Measurements from ENCODE around the gene SLC16A3. TPM values are rescaled to one million over a fixed set of nuclear protein-coding genes. Genes with fewer than 3 reads are reported as not detected.
A peak's percentile ranks its signal among the peaks of the same experiment; 100 is the strongest.

SLC16A3 gene
- total RNA-seq, 3 donors from 2014 or later (not counting 1 experiment from before 2014, with no cell fraction given), result 172 to 365 (median 296) TPM

DNA sequence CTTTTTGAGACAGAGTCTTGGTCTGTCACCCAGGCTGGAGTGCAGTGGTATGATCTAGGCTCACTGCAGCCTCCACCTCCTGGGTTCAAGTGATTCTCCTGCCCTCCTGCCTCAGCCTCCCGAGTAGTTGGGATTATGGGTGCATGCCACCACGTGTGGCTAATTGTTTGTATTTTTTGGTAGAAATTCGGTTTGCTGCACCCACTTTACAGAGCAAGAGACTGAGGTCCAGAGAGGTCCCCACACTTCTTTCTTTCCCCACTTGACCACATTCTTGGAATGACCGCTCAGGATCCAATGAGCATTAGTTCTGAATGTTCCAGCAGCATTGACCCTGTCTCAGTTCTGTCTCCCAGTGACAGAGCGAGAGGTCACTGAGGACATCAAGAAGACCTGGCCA, 5.3 kb upstream of the SLC16A3 start:
- no peaks in the 10 kb centered on the region for H3K9me3 ChIP-seq (ENCODE audit: control insufficient read depth, insufficient read depth, low read length)
- ATAC-seq (no peak), DNase-seq (no peak)
- Mint-ChIP-seq H3K27me3 (ENCODE audit: low read depth in 2 of 2) (no peaks in the 10 kb centered on the region), H3K9me3 (no peaks in the 10 kb centered on the region), H3K4me3 (no peak overlapping the region), H3K4me1 (peaks cover 0 to 6% of the 10 kb centered on the region in 2 donors), H3K36me3 (no peaks in the 10 kb centered on the region), H3K27ac (no peak overlapping the region)
- 86% methylated on average over 5 of the region's 5 CpGs for WGBS (ENCODE audit: insufficient coverage)
- peaks cover 30% of the 10 kb centered on the region for H3K4me1 ChIP-seq (ENCODE audit: control insufficient read depth, insufficient read depth, low read length)
- H3K36me3 ChIP-seq (ENCODE audit: control insufficient read depth, insufficient read depth, low read length), result no peaks in the 10 kb centered on the region
- intact Hi-C loops (cut with micrococcal nuclease), result no loop called here
- TF ChIP-seq, protein P1, sequence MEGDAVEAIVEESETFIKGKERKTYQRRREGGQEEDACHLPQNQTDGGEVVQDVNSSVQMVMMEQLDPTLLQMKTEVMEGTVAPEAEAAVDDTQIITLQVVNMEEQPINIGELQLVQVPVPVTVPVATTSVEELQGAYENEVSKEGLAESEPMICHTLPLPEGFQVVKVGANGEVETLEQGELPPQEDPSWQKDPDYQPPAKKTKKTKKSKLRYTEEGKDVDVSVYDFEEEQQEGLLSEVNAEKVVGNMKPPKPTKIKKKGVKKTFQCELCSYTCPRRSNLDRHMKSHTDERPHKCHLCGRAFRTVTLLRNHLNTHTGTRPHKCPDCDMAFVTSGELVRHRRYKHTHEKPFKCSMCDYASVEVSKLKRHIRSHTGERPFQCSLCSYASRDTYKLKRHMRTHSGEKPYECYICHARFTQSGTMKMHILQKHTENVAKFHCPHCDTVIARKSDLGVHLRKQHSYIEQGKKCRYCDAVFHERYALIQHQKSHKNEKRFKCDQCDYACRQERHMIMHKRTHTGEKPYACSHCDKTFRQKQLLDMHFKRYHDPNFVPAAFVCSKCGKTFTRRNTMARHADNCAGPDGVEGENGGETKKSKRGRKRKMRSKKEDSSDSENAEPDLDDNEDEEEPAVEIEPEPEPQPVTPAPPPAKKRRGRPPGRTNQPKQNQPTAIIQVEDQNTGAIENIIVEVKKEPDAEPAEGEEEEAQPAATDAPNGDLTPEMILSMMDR (IDR thresholded peaks at IDR 0.05), result no peak
- H3K4me3 ChIP-seq (ENCODE audit: low read length), result no peak overlapping the region
- no peaks in the 10 kb centered on the region for H3K27me3 ChIP-seq (ENCODE audit: control insufficient read depth, insufficient read depth, low read length)
- H3K27ac ChIP-seq (ENCODE audit: low read length), result no peak overlapping the region

DNA sequence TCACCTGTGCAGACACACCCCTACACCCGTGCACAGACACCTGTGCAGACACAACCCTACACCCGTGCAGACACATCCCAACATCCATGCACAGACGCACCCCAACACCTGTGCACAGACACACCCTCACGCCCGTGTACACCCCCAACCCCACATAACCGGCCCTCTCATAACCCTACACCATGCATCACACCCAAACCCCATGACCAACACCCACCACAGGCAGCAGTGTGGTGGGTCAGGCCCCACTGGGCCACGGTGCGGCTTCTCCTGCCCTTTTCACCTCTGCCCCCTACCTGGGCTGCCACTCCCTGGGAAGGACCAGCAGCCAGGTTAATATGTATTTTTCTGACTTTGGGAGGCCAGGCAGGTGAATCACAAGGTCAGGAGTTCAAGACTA, 4.2 kb upstream of the SLC16A3 start:
- no peaks in the 10 kb centered on the region for H3K9me3 ChIP-seq (ENCODE audit: control insufficient read depth, insufficient read depth, low read length)
- H3K27ac ChIP-seq (ENCODE audit: low read length), result no peak overlapping the region
- H3K4me1 ChIP-seq (ENCODE audit: control insufficient read depth, insufficient read depth, low read length), result peaks cover 26% of the 10 kb centered on the region
- TF ChIP-seq, protein P1 (IDR thresholded peaks at IDR 0.05), result no peak
- Mint-ChIP-seq H3K36me3 (no peaks in the 10 kb centered on the region), H3K27ac (no peak overlapping the region), H3K9me3 (no peaks in the 10 kb centered on the region), H3K4me1 (peaks cover 0 to 3% of the 10 kb centered on the region in 2 donors), H3K27me3 (ENCODE audit: low read depth in 2 of 2) (no peaks in the 10 kb centered on the region), H3K4me3 (no peak overlapping the region)
- ATAC-seq, result no peak
- H3K4me3 ChIP-seq (ENCODE audit: low read length), result no peak overlapping the region
- no peaks in the 10 kb centered on the region for H3K27me3 ChIP-seq (ENCODE audit: control insufficient read depth, insufficient read depth, low read length)
- DNase-seq, result no peak
- no peaks in the 10 kb centered on the region for H3K36me3 ChIP-seq (ENCODE audit: control insufficient read depth, insufficient read depth, low read length)
- intact Hi-C loops (cut with micrococcal nuclease), result no loop called here
- WGBS (ENCODE audit: insufficient coverage), result 77% methylated on average over 8 of the region's 8 CpGs

DNA sequence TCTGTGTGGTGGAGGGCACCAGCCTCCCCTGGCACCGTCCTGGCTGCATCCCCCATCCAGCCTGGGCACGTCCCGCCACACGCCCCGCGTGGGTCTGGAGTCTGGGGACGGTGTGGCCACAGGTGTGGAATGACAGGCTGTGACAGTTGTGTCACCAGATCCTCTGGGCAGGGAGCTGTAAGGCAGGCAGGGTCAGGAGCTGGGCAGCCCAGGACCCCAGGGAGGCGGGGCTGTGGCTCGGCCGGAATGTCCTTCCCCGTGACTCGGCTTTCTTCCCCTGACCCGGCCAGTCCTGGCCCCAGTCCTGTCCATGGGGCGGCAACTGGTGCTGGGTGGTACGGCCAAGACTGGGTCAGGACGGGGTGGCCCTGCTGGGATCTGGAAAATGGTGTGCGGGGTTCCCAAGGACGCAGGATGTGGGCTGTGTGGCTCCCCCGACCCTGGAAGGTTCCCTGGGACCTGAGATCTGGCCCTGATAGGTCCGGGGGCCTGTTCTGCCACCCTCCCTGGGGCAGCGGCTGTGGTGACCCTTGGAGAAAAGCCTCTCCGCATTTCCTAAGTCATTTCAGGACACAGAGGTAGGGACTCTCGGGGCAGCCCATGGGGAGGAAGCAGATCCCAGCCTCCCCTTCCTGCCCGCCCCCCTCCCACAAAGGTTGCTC, 3.3 kb upstream of the SLC16A3 start:
- Histone ChIP-seq H3K36me3 (ENCODE audit: control insufficient read depth, insufficient read depth, low read length) (no peaks in the 10 kb centered on the region), H3K9me3 (ENCODE audit: control insufficient read depth, insufficient read depth, low read length) (no peaks in the 10 kb centered on the region), H3K27me3 (ENCODE audit: control insufficient read depth, insufficient read depth, low read length) (no peaks in the 10 kb centered on the region), H3K4me3 (ENCODE audit: low read length) (no peak overlapping the region), H3K4me1 (ENCODE audit: control insufficient read depth, insufficient read depth, low read length) (peaks cover 30% of the 10 kb centered on the region), H3K27ac (ENCODE audit: low read length) (no peak overlapping the region)
- intact Hi-C loops (cut with micrococcal nuclease), result no loop called here
- Mint-ChIP-seq H3K9me3 (no peaks in the 10 kb centered on the region), H3K4me1 (peaks cover 0 to 11% of the 10 kb centered on the region in 2 donors), H3K4me3 (no peak overlapping the region), H3K27me3 (ENCODE audit: low read depth in 2 of 2) (no peaks in the 10 kb centered on the region), H3K36me3 (no peaks in the 10 kb centered on the region), H3K27ac (peak overlapping the region in 1 of 2 donors; percentile 38)
- WGBS (ENCODE audit: insufficient coverage), result 93% methylated on average over 24 of the region's 24 CpGs
- DNase-seq (no peak), ATAC-seq (no peak)
- TF ChIP-seq, protein P1 (IDR thresholded peaks at IDR 0.05), result no peak

Measured in natural killer cell (primary cell).